Activated CD4-positive, alpha-beta T cell treated with anti-CD3 and anti-CD28 coated beads, Interleukin-2, amount 10 ng/mL, durations not matched to agents 24 days and 14 days (primary cell): ENCODE measurements around the gene ST6GALNAC5. TPM values are rescaled to one million over a fixed set of nuclear protein-coding genes. Genes with fewer than 3 reads are reported as not detected.

Experiments
- DNase-seq: peaks from one replicate; pipeline ENCODE4 v3.0.0; 2022
- H3K27ac Mint-ChIP-seq: one replicate; pipeline ENCODE4 v1.8.0; 2022; ENCODE audit warnings: mild to moderate bottlenecking, mixed read lengths
- H3K27me3 Mint-ChIP-seq: one replicate; pipeline ENCODE4 v1.8.0; 2022; ENCODE audit warnings: mixed read lengths
- H3K36me3 Mint-ChIP-seq: one replicate; pipeline ENCODE4 v1.8.0; 2022; ENCODE audit warnings: low read depth, mild to moderate bottlenecking, mixed read lengths
- H3K4me1 Mint-ChIP-seq: one replicate; pipeline ENCODE4 v1.8.0; 2021; ENCODE audit warnings: mixed read lengths
- H3K4me3 Mint-ChIP-seq: one replicate; pipeline ENCODE4 v1.8.0; 2022; ENCODE audit warnings: mild to moderate bottlenecking, moderate library complexity, mixed read lengths
- H3K9me3 Mint-ChIP-seq: one replicate; pipeline ENCODE4 v1.8.0; 2021; ENCODE audit warnings: mixed read lengths
- intact Hi-C: fragments of 100-400 bp; cut with micrococcal nuclease; formaldehyde crosslinking; loops from one replicate; pipeline ENCODE4 v1.15.1; 2023
- total RNA-seq: library from RNA; stranded (reverse); gene quantifications from 2 replicates; pipeline ENCODE4 v1.2.3, GENCODE V29; 2022

The ST6GALNAC5 gene
- total RNA-seq, 1 donor from 2014 or later = not detected

GRCh38 chr1:77076759-77077158, 209.5 kb downstream of the ST6GALNAC5 start:
- H3K4me1 Mint-ChIP-seq = no peaks in the 10 kb centered on the region
- intact Hi-C loops = no loop called here
- H3K27ac Mint-ChIP-seq = no peak overlapping the region
- no peaks in the 10 kb centered on the region for H3K36me3 Mint-ChIP-seq
- no peak overlapping the region for H3K4me3 Mint-ChIP-seq
- H3K9me3 Mint-ChIP-seq = no peaks in the 10 kb centered on the region
- peaks cover 4% of the 10 kb centered on the region for H3K27me3 Mint-ChIP-seq
- DNase-seq = no peak

DNA sequence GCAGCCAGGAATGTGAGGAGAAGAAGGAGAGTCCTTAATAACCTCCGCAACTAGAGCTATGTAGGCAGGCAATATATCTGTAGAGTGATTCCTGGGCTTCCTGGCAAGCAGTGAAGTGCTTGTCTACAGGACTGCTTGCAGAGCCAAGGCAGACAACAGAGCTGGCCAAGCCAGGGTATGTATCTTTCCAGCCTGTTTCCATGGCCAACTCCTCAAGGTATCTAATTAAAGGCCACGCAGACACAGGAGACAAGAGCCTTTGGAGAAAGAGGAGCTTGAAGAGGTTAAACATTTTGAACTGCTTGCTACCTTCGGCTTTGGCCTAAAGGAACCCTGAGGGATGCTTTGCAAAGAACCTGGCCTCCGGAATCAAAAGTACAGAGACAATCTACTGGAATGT, 214.6 kb downstream of the ST6GALNAC5 start:
- Mint-ChIP-seq H3K4me1 (no peaks in the 10 kb centered on the region), H3K36me3 (no peaks in the 10 kb centered on the region), H3K27ac (no peak overlapping the region), H3K9me3 (no peaks in the 10 kb centered on the region), H3K27me3 (peaks cover 4% of the 10 kb centered on the region), H3K4me3 (no peak overlapping the region)
- no peak for DNase-seq
- intact Hi-C loops = no loop called here

DNA sequence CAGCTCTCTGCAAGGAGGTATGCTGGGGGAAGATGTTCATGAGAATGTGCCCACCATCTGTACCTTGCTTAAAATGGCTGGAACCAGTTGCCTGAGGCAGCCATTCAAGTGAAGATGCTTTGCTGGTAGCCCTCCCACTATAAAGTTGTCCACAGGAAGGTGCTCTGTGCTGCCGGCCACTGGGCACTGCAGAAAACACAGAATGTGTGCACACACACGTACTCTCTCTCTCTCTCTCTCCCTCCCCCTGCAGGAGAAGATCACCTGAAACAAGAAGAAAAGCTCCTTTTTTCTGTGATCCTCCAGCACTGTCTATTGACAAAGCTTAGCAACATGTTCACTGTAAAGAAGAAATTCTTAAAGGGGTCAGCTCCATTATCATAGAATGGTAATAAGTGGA, 217.2 kb downstream of the ST6GALNAC5 start:
- no peak overlapping the region for H3K27ac Mint-ChIP-seq
- H3K9me3 Mint-ChIP-seq = no peaks in the 10 kb centered on the region
- no peaks in the 10 kb centered on the region for H3K27me3 Mint-ChIP-seq
- DNase-seq = no peak
- intact Hi-C loops = no loop called here
- H3K36me3 Mint-ChIP-seq = no peaks in the 10 kb centered on the region
- H3K4me3 Mint-ChIP-seq = no peak overlapping the region
- no peaks in the 10 kb centered on the region for H3K4me1 Mint-ChIP-seq

DNA sequence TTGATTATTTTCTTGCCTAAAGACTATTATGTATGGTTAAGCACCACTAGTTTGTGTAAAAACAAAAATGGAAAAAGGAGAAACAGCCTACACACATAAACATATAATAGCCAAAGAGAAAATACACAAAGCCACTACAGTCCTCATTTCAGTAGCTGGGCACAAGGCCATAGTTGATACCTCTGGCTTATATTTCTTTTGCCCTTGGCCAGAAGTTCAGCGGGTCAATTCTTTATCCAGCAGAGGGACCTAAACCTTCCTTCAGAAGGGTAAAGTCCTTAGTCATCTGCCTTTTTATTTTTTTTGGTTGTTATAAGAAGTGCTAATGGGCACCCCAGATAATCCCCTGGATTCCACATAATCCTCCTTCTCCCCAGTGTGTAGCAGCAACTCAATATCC, 217.8 kb downstream of the ST6GALNAC5 start:
- no peaks in the 10 kb centered on the region for H3K9me3 Mint-ChIP-seq
- intact Hi-C loops = no loop called here
- no peaks in the 10 kb centered on the region for H3K36me3 Mint-ChIP-seq
- H3K27me3 Mint-ChIP-seq = no peaks in the 10 kb centered on the region
- no peak for DNase-seq
- no peak overlapping the region for H3K4me3 Mint-ChIP-seq
- H3K27ac Mint-ChIP-seq = no peak overlapping the region
- H3K4me1 Mint-ChIP-seq = no peaks in the 10 kb centered on the region

- H3K27me3 Mint-ChIP-seq = no peaks in the 10 kb centered on the region
- no peak for DNase-seq
- intact Hi-C loops = no loop called here
These were observed 222.5 kb downstream of the ST6GALNAC5 start for GRCh38 chr1:77089756-77090155.

DNA sequence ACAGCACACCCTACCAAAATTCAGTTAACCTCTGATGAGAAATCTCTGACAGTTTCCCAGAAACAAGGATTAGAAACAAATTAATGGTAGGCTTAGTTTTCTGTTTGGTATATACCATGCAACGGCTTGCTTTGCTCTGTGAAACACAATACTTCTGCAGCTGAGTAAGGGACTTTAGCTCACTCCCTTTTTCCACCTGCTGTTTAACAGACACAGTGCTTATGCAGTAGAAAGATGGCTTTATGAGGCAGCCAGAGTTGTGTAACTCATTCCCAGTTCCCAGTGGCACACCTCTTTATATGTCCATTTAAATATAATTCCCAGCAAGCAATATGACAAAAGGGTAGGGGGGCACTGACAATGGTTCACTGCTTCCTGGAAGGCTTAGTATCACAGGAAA, 228.0 kb downstream of the ST6GALNAC5 start:
- no peak for DNase-seq
- Mint-ChIP-seq H3K4me1 (no peaks in the 10 kb centered on the region), H3K9me3 (peaks cover 4% of the 10 kb centered on the region), H3K27ac (no peak overlapping the region), H3K27me3 (no peaks in the 10 kb centered on the region), H3K4me3 (no peak overlapping the region), H3K36me3 (no peaks in the 10 kb centered on the region)
- intact Hi-C loops = no loop called here

More at GRCh38 chr1:77089756-77090155, 222.5 kb downstream of the ST6GALNAC5 start:
- H3K9me3 Mint-ChIP-seq = no peaks in the 10 kb centered on the region
- H3K36me3 Mint-ChIP-seq = no peaks in the 10 kb centered on the region
- no peak overlapping the region for H3K27ac Mint-ChIP-seq
- no peak overlapping the region for H3K4me3 Mint-ChIP-seq
- no peaks in the 10 kb centered on the region for H3K4me1 Mint-ChIP-seq

- Mint-ChIP-seq H3K27ac (no peak overlapping the region), H3K27me3 (no peaks in the 10 kb centered on the region), H3K4me3 (no peak overlapping the region), H3K9me3 (peaks cover 4% of the 10 kb centered on the region), H3K4me1 (no peaks in the 10 kb centered on the region), H3K36me3 (no peaks in the 10 kb centered on the region)
- no peak for DNase-seq
- intact Hi-C loops = no loop called here
These were observed 229.4 kb downstream of the ST6GALNAC5 start for GRCh38 chr1:77096496-77097255.

DNA sequence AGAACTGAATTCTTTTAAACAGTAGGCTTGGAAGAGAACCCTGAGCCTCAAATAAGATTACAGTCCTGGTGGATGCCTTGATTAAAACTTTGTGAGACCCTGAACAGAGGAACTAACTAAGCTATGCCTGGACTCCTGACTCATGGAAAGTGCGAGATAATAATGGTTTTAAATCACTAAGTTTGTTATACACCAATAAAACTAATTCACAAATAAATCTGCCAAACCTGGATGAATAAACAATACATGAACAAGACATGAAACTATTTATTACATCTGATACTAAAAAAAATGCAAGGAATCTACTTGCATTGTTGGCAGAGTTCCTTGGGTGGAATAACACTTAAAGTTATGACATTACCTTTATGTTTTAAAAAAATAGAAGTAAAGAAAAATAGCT, 233.6 kb downstream of the ST6GALNAC5 start:
- DNase-seq = no peak
- Mint-ChIP-seq H3K27me3 (no peaks in the 10 kb centered on the region), H3K9me3 (peaks cover 4% of the 10 kb centered on the region), H3K36me3 (no peaks in the 10 kb centered on the region), H3K4me3 (no peak overlapping the region), H3K27ac (no peak overlapping the region), H3K4me1 (no peaks in the 10 kb centered on the region)
- intact Hi-C loops = no loop called here

DNA sequence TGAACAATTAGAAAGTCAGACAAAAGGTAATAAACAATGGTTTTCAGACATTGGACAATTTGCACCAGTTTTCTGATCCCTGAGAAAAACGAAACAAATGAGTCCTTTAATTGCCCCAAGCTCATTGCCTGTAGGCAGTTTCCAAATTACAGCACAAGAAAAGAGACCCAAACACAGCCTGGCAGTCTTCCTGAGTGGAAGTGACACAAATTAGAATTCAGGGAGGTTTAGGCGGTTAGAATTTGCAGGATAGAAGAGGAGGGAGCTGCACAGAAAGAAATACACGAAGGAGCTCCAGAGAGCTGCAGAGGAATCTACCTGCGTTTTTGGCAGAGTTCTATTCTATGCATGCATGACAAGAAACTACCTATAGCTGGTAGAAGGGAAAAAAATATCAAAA, 236.2 kb downstream of the ST6GALNAC5 start:
- no peak for DNase-seq
- Mint-ChIP-seq H3K9me3 (peaks cover 2% of the 10 kb centered on the region), H3K4me1 (no peaks in the 10 kb centered on the region), H3K36me3 (no peaks in the 10 kb centered on the region), H3K27ac (no peak overlapping the region), H3K27me3 (no peaks in the 10 kb centered on the region), H3K4me3 (no peak overlapping the region)
- intact Hi-C loops = no loop called here

- Mint-ChIP-seq H3K4me3 (no peak overlapping the region), H3K36me3 (peaks cover 2% of the 10 kb centered on the region), H3K9me3 (peaks cover 5% of the 10 kb centered on the region), H3K27me3 (no peaks in the 10 kb centered on the region), H3K4me1 (no peaks in the 10 kb centered on the region), H3K27ac (no peak overlapping the region)
- no peak for DNase-seq
- intact Hi-C loops = no loop called here
These were observed 237.4 kb downstream of the ST6GALNAC5 start for GRCh38 chr1:77104672-77105071.
